HCT116 (cell line): ENCODE results near the gene ZEB1. TPM values are rescaled to one million over a fixed set of nuclear protein-coding genes. Genes with fewer than 3 reads are reported as not detected.

Experiments used
- ATAC-seq: fragments of 200-7000 bp; cut with Tn5 transposase; 2 replicates; pipeline ENCODE4 v1.9.1; 2020; ENCODE audit warnings: mild to moderate bottlenecking, moderate library complexity
- BruUV-seq: library from RNA; stranded (reverse); fragments of 400-500 nt; replicated peaks from 2 replicates; lab custom pipeline; 2021; lab: Mats Ljungman, UMichigan
- CTCF ChIA-PET: fragments of 300-600 bp; sonication (Branson Sonifier 250); formaldehyde crosslinking; loops from one replicate; lab custom pipeline; 2021; ENCODE audit warnings: antibody characterized with exemption; lab: Charles Lee
- POLR2A ChIA-PET: fragments of 300-600, 350-600 bp; sonication (Branson Sonifier 250); formaldehyde crosslinking; loops from one replicate; lab custom pipeline; 2021; ENCODE audit warnings: antibody characterized with exemption; lab: Charles Lee
- RAD21 ChIA-PET, 2 experiments: fragments of 300-600 bp; sonication (Branson Sonifier 250); formaldehyde crosslinking; loops; one replicate each; lab custom pipeline; 2023; ENCODE audit warnings: low total read pairs in 2 of 2; ENCODE audit not compliant: uncharacterized antibody in 2 of 2, unreplicated experiment in 2 of 2, low non-redundant PET in 1 of 2; lab: Charles Lee
- DNase-seq: peaks from one replicate; pipeline ENCODE4 v3.0.0-alpha.2; 2010; ENCODE audit warnings: low read depth, low spot score
- H2AFZ ChIP-seq: fragments of 200-600 bp; shearing (Covaris generic), sonication (generic); 2 replicates; pipeline ENCODE4 v1.6.1; 2017; ENCODE audit warnings: low read depth, mixed run types, mixed read lengths, antibody characterized with exemption, low read length; ENCODE audit not compliant: poor library complexity, severe bottlenecking
- H3K27ac ChIP-seq: 2 replicates; pipeline ENCODE4 v1.5.1; 2012; ENCODE audit warnings: low read depth, low read length
- H3K27me3 ChIP-seq: fragments of 200-600 bp; sonication (generic); 2 replicates; pipeline ENCODE4 v1.6.1; 2016; ENCODE audit warnings: mixed run types, low read length, mixed read lengths; ENCODE audit not compliant: insufficient read depth
- H3K36me3 ChIP-seq, 2 experiments: fragments of 200-500 bp in 1 of 2; fragments of 200-600 bp in 1 of 2; sonication (Bioruptor generic) in 1 of 2; sonication (generic) in 1 of 2; 2 replicates each; pipeline versions ENCODE4 v1.5.1 to v1.6.1; 2014 to 2016; ENCODE audit warnings: low read length in 2 of 2, inconsistent platforms in 1 of 2, mixed read lengths in 1 of 2, mixed run types in 1 of 2; ENCODE audit not compliant: insufficient read depth in 2 of 2, control insufficient read depth in 1 of 2
- H3K4me1 ChIP-seq, 2 experiments: fragments of 200-600 bp in 1 of 2; sonication (generic) in 1 of 2; 2 replicates each; pipeline versions ENCODE4 v1.5.1 to v1.6.1; 2012 to 2017; ENCODE audit warnings: low read length in 2 of 2, inconsistent platforms in 1 of 2, mild to moderate bottlenecking in 1 of 2, mixed read lengths in 1 of 2, mixed run types in 1 of 2, moderate library complexity in 1 of 2; ENCODE audit not compliant: insufficient read depth in 2 of 2, control insufficient read depth in 1 of 2
- H3K4me2 ChIP-seq: fragments of 200-600 bp; sonication (generic); 2 replicates; pipeline ENCODE4 v1.6.1; 2017; ENCODE audit warnings: mixed run types, low read length, mixed read lengths
- H3K4me3 ChIP-seq, 2 experiments: fragments of 200-600 bp in 1 of 2; sonication (generic) in 1 of 2; replicated peaks in 1 of 2; 2 replicates each; pipeline ENCODE4 v1.5.1; 2011 to 2016; ENCODE audit warnings: low read length in 2 of 2, control low read depth in 1 of 2, low read depth in 1 of 2, mild to moderate bottlenecking in 1 of 2, mixed read lengths in 1 of 2, mixed run types in 1 of 2
- H3K79me2 ChIP-seq: fragments of 200-600 bp; sonication (generic); 2 replicates; pipeline ENCODE4 v1.6.1; 2017; ENCODE audit warnings: mild to moderate bottlenecking, mixed run types, low read length, moderate library complexity, mixed read lengths; ENCODE audit not compliant: insufficient read depth
- H3K9ac ChIP-seq: fragments of 200-600 bp; sonication (generic); 2 replicates; pipeline ENCODE4 v1.6.1; 2016; ENCODE audit warnings: low read length, mixed read lengths
- H3K9me2 ChIP-seq: fragments of 200-600 bp; sonication (generic), shearing (Covaris generic); 2 replicates; pipeline ENCODE4 v1.6.1; 2017; ENCODE audit warnings: mixed run types, mild to moderate bottlenecking, moderate library complexity; ENCODE audit not compliant: insufficient read depth
- H3K9me3 ChIP-seq, 2 experiments: fragments of 200-500 bp in 1 of 2; fragments of 200-600 bp in 1 of 2; sonication (Bioruptor generic) in 1 of 2; sonication (generic) in 1 of 2; 2 replicates each; pipeline ENCODE4 v1.6.1; 2014 to 2017; ENCODE audit warnings: low read length in 2 of 2, mixed read lengths in 2 of 2, inconsistent platforms in 1 of 2, low read depth in 1 of 2, mild to moderate bottlenecking in 1 of 2, mixed run types in 1 of 2, moderate library complexity in 1 of 2; ENCODE audit not compliant: control insufficient read depth in 1 of 2, insufficient read depth in 1 of 2
- H4K20me1 ChIP-seq: fragments of 200-600 bp; sonication (generic), shearing (Covaris generic); 2 replicates; pipeline ENCODE4 v1.6.1; 2017; ENCODE audit warnings: mixed run types, mild to moderate bottlenecking, moderate library complexity; ENCODE audit not compliant: insufficient read depth
- ELF1 ChIP-seq: IDR thresholded peaks from 2 replicates; pipeline ENCODE4 v1.6.1; 2012; ENCODE audit warnings: low read depth, borderline replicate concordance
- EZH2 ChIP-seq: fragments of 200-600 bp; sonication (generic); IDR thresholded peaks from 2 replicates; pipeline ENCODE4 v1.6.1; 2017; ENCODE audit warnings: antibody characterized with exemption, mixed run types
- EZH2phosphoT487 ChIP-seq: fragments of 200-600 bp; IDR thresholded peaks from 2 replicates; pipeline ENCODE4 v1.6.1; 2018; ENCODE audit warnings: antibody characterized with exemption, borderline replicate concordance
- FOSL1 ChIP-seq: IDR thresholded peaks from 2 replicates; pipeline ENCODE4 v1.6.1; 2012; ENCODE audit warnings: low read depth
- JUND ChIP-seq: IDR thresholded peaks from 2 replicates; pipeline ENCODE4 v1.6.1; 2012
- POLR2A ChIP-seq: IDR thresholded peaks from 2 replicates; pipeline ENCODE4 v1.7.0; 2011; ENCODE audit warnings: borderline replicate concordance; ENCODE audit not compliant: insufficient read depth, insufficient read length; ENCODE audit errors: extremely low read depth
- POLR2AphosphoS5 ChIP-seq: IDR thresholded peaks from 2 replicates; pipeline ENCODE4 v1.6.1; 2011; ENCODE audit warnings: mild to moderate bottlenecking, low read depth, low read length, moderate library complexity
- RAD21 ChIP-seq: IDR thresholded peaks from 2 replicates; pipeline ENCODE4 v1.6.1; 2012; ENCODE audit warnings: low read depth, mild to moderate bottlenecking
- SIN3A ChIP-seq: IDR thresholded peaks from 2 replicates; pipeline ENCODE4 v1.6.1; 2012; ENCODE audit warnings: low read depth
- SP1 ChIP-seq: IDR thresholded peaks from 2 replicates; pipeline ENCODE4 v1.6.1; 2012; ENCODE audit warnings: low read depth
- SRF ChIP-seq: IDR thresholded peaks from 2 replicates; pipeline ENCODE4 v1.6.1; 2012; ENCODE audit warnings: low read depth
- TCF7L2 ChIP-seq: IDR thresholded peaks from 2 replicates; pipeline ENCODE4 v1.7.0; 2011; ENCODE audit warnings: borderline replicate concordance, inconsistent platforms; ENCODE audit not compliant: insufficient read depth, insufficient read length; ENCODE audit errors: extremely low read depth
- YY1 ChIP-seq: IDR thresholded peaks from 2 replicates; pipeline ENCODE4 v1.6.1; 2011; ENCODE audit warnings: low read length, low read depth, moderate library complexity, mild to moderate bottlenecking; ENCODE audit not compliant: insufficient replicate concordance; ENCODE audit errors: extremely low read depth
- ZFX ChIP-seq: fragments of 450-650 bp; IDR thresholded peaks from 2 replicates; pipeline ENCODE4 v1.6.1; 2017
- ZNF274 ChIP-seq: fragments of 200-500 bp; sonication (Bioruptor generic); IDR thresholded peaks from 2 replicates; pipeline ENCODE4 v1.6.1; 2014; ENCODE audit warnings: mild to moderate bottlenecking, low read depth, low read length, inconsistent platforms
- intact Hi-C: fragments of 100-400 bp; cut with micrococcal nuclease; formaldehyde crosslinking; loops from 2 replicates; pipeline ENCODE4 v1.10.0; 2022
- total RNA-seq: library from RNA; stranded (reverse); gene quantifications from one replicate; pipeline ENCODE4 v1.2.1, GENCODE V29; 2021; ENCODE audit not compliant: unreplicated experiment
- TF ChIP-seq, protein P1 (sequence below), 3 experiments: fragments of 200-600 bp in 1 of 3; sonication (generic) in 1 of 3; IDR thresholded peaks in 2 of 3; conservative IDR thresholded peaks in 1 of 3; 2 replicates each; pipeline ENCODE4 v1.5.1; 2012 to 2017; ENCODE audit warnings: low read depth in 2 of 3, low read length in 2 of 3, antibody characterized with exemption in 1 of 3, borderline replicate concordance in 1 of 3, control low read depth in 1 of 3, mild to moderate bottlenecking in 1 of 3, mixed read lengths in 1 of 3, mixed run types in 1 of 3, moderate library complexity in 1 of 3; ENCODE audit not compliant: insufficient read depth in 1 of 3

The ZEB1 gene
- total RNA-seq, 1 experiment from 2014 or later, result 3.4 TPM

GRCh38 chr10:31350891-31351290 lies 31.9 kb downstream of the ZEB1 start (continued):
- TF ChIP-seq ZNF274, result no peak

GRCh38 chr10:31352436-31353226 lies 33.6 kb downstream of the ZEB1 start:
- Histone ChIP-seq H2AFZ (no peak overlapping the region), H3K9me3 (no peaks in the 10 kb centered on the region), H3K9ac (no peak overlapping the region), H3K79me2 (no peaks in the 10 kb centered on the region), H3K27ac (no peak overlapping the region), H3K4me3 (no peak overlapping the region), H3K4me1 (peaks cover 13% of the 10 kb centered on the region in 2 experiments), H3K27me3 (no peaks in the 10 kb centered on the region), H3K9me2 (no peaks in the 10 kb centered on the region; the same call in 1 of the 2 replicates), H4K20me1 (no peaks in the 10 kb centered on the region), H3K36me3 (no peaks in the 10 kb centered on the region), H3K4me2 (no peak overlapping the region)
- RAD21 ChIA-PET, result no interaction called here
- ATAC-seq (no peak), DNase-seq (no peak)
- intact Hi-C loops, result no loop called here
- TF ChIP-seq EZH2phosphoT487 (no peak), SP1 (no peak), YY1 (no peak), EZH2 (no peak), ZFX (no peak), SIN3A (no peak), JUND (no peak), RAD21 (no peak), FOSL1 (no peak), POLR2A (no peak), TCF7L2 (no peak), POLR2AphosphoS5 (no peak), SRF (no peak), ELF1 (no peak)
- TF ChIP-seq, protein P1, sequence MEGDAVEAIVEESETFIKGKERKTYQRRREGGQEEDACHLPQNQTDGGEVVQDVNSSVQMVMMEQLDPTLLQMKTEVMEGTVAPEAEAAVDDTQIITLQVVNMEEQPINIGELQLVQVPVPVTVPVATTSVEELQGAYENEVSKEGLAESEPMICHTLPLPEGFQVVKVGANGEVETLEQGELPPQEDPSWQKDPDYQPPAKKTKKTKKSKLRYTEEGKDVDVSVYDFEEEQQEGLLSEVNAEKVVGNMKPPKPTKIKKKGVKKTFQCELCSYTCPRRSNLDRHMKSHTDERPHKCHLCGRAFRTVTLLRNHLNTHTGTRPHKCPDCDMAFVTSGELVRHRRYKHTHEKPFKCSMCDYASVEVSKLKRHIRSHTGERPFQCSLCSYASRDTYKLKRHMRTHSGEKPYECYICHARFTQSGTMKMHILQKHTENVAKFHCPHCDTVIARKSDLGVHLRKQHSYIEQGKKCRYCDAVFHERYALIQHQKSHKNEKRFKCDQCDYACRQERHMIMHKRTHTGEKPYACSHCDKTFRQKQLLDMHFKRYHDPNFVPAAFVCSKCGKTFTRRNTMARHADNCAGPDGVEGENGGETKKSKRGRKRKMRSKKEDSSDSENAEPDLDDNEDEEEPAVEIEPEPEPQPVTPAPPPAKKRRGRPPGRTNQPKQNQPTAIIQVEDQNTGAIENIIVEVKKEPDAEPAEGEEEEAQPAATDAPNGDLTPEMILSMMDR (IDR thresholded peaks at IDR 0.05 in 2 of 3, conservative IDR thresholded peaks at IDR 0.05 in 1 of 3; ENCODE audit: borderline replicate concordance in 1 of 3, insufficient read depth in 1 of 3, low read depth in 2 of 3, low read length in 2 of 3), result no peak
- POLR2A ChIA-PET, result no interaction called here
- BruUV-seq, result no TSS peak
- CTCF ChIA-PET, result no interaction called here
